Measurements from ENCODE around the gene ZNRF1. TPM values are rescaled to one million over a fixed set of nuclear protein-coding genes. Genes with fewer than 3 reads are reported as not detected.

The ZNRF1 gene
- total and polyA plus RNA-seq, 2 of the 13 experiments (the other 11 are each of a cell fraction or from before 2014, with no cell fraction given), result 43.9 to 58.7 TPM

- TF ChIP-seq ZNF687 (CRISPR knock-in tag; IDR thresholded peaks at IDR 0.05), result peak; percentile 28; the same call in 1 of the 2 replicates
- TF ChIP-seq REST (IDR thresholded peaks at IDR 0.05; ENCODE audit: borderline replicate concordance in 1 of 2, low read depth in 1 of 2, low read length in 2 of 2), result no peak
- 0 out of 2 replicates have a peak, but pooled peaks have one; percentile 11 for TF ChIP-seq HOXA3 (CRISPR knock-in tag; IDR thresholded peaks at IDR 0.05)
- TF ChIP-seq CEBPB (IDR thresholded peaks at IDR 0.05; ENCODE audit: borderline replicate concordance, low read depth, low read length), result peak; percentile 48; the same call in 1 of the 2 replicates
- no peak for TF ChIP-seq KDM1A (CRISPR knock-in tag; IDR thresholded peaks at IDR 0.05)
- no peak for TF ChIP-seq ZNF260 (CRISPR knock-in tag; IDR thresholded peaks at IDR 0.05; ENCODE audit: borderline replicate concordance, low read depth)
- no peak for TF ChIP-seq POLR2AphosphoS5 (IDR thresholded peaks at IDR 0.05; ENCODE audit: low read depth, low read length)
- 0 out of 2 replicates have a peak, but pooled peaks have one; percentile 27 for TF ChIP-seq RXRA (CRISPR knock-in tag; IDR thresholded peaks at IDR 0.05)
- TF ChIP-seq ZBTB38 (CRISPR knock-in tag; IDR thresholded peaks at IDR 0.05), result peak; percentile 59; the same call in 1 of the 2 replicates
- TF ChIP-seq ZBTB33 (CRISPR knock-in tag; IDR thresholded peaks at IDR 0.05), result no peak
- no peak for TF ChIP-seq HOXA9 (CRISPR knock-in tag; IDR thresholded peaks at IDR 0.05; ENCODE audit: borderline replicate concordance)
- TF ChIP-seq ZNF292 (CRISPR knock-in tag; IDR thresholded peaks at IDR 0.05; ENCODE audit: borderline replicate concordance, low read depth), result peak; percentile 83; the same call in 1 of the 2 replicates
- peak; percentile 22; the same call in 1 of the 2 replicates for TF ChIP-seq HNF4A (CRISPR knock-in tag; IDR thresholded peaks at IDR 0.05)
- TF ChIP-seq SOX6 (IDR thresholded peaks at IDR 0.05), result no peak
- peak; percentile 48 for TF ChIP-seq SOX6 (CRISPR knock-in tag; IDR thresholded peaks at IDR 0.05)
These were observed 85.0 kb downstream of the ZNRF1 start (continued) for GRCh38 chr16:75083813-75084212.

All from HepG2 (cell line).